PC-3 (cell line): Measurements from ENCODE around the gene UBE4B.

ENCODE experiments used
- EZH2 ChIP-seq: fragments of 300-600 bp; sonication (generic); IDR thresholded peaks from one replicate; pipeline ENCODE4 v1.6.1; 2017; ENCODE audit warnings: antibody characterized with exemption, mild to moderate bottlenecking, low read length; ENCODE audit not compliant: unreplicated experiment
- TF ChIP-seq, protein P1 (sequence below): fragments of 300-600 bp; sonication (generic); conservative IDR thresholded peaks from 2 replicates; pipeline ENCODE4 v1.5.1; 2017; ENCODE audit warnings: antibody characterized with exemption, low read depth, mild to moderate bottlenecking, low read length

DNA sequence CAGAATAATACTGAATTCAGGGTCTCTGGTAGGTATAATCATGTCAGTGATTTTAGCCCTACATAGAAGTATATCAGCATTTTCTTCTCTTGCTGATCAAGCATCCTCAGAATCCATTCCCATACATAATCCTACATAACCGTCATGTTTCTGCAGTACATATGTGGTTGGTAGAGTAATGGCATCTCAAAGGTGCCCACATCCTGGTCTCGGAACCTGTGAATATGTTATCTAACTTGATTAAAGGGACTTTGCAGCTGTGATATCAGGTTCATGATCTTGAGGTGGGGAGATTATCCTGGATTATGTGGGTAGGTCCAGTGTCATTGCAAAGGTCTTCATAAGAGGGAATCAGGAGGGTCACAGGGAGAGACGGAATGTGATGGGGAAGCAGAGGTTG, 108.2 kb downstream of the UBE4B start:
- no peak for TF ChIP-seq EZH2
- TF ChIP-seq, protein P1, sequence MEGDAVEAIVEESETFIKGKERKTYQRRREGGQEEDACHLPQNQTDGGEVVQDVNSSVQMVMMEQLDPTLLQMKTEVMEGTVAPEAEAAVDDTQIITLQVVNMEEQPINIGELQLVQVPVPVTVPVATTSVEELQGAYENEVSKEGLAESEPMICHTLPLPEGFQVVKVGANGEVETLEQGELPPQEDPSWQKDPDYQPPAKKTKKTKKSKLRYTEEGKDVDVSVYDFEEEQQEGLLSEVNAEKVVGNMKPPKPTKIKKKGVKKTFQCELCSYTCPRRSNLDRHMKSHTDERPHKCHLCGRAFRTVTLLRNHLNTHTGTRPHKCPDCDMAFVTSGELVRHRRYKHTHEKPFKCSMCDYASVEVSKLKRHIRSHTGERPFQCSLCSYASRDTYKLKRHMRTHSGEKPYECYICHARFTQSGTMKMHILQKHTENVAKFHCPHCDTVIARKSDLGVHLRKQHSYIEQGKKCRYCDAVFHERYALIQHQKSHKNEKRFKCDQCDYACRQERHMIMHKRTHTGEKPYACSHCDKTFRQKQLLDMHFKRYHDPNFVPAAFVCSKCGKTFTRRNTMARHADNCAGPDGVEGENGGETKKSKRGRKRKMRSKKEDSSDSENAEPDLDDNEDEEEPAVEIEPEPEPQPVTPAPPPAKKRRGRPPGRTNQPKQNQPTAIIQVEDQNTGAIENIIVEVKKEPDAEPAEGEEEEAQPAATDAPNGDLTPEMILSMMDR, result no peak
